SK-N-SH (cell line): ENCODE data around the gene RET.

Experiments used
- CTCF ChIP-seq: fragments of 200-600 bp; sonication (generic); IDR thresholded peaks from 2 replicates; pipeline ENCODE4 v1.6.1; 2017; ENCODE audit warnings: antibody characterized with exemption, mild to moderate bottlenecking, moderate library complexity
- GABPA ChIP-seq: IDR thresholded peaks from 2 replicates; pipeline ENCODE4 v1.4.0; 2012; ENCODE audit warnings: low read depth, mild to moderate bottlenecking
- NFIC ChIP-seq: IDR thresholded peaks from 2 replicates; pipeline ENCODE4 v1.4.0; 2012; ENCODE audit warnings: borderline replicate concordance
- POLR2AphosphoS5 ChIP-seq: IDR thresholded peaks from 2 replicates; pipeline ENCODE4 v1.6.1; 2012; ENCODE audit warnings: low read depth, low read length
- RCOR1 ChIP-seq: fragments of 150-350 bp; IDR thresholded peaks from 2 replicates; pipeline ENCODE4 v1.6.1; 2017; ENCODE audit warnings: antibody characterized with exemption, low read length

DNA sequence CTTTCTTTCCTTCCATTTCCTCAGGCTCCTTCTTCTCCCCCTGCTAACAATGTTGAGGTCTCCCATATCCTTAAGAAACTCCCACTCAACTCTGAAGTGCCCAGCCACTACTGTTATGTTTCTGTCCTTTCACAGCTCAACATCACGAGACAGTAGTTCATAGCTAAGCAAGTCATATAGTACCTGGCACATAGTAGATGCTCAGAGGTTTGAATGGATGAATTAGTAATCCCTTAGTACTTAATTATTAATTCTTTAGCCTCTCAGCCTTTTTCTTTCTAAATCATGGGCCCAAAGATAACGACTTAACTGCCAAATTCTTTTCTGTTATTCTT is 84.0 kb downstream of the RET start:
- TF ChIP-seq NFIC (no peak), POLR2AphosphoS5 (no peak), GABPA (no peak), CTCF (no peak), RCOR1 (no peak)
